Activated CD4-positive, alpha-beta T cell treated with anti-CD3 and anti-CD28 coated beads for 24 hours (primary cell): ENCODE results near the gene ANKS1A.

Source experiments
- DNase-seq, 2 donors: peaks; one replicate each; pipeline ENCODE4 v3.0.0-alpha.2; 2020; ENCODE audit warnings: low read depth in 2 of 2

ANKS1A gene

DNA sequence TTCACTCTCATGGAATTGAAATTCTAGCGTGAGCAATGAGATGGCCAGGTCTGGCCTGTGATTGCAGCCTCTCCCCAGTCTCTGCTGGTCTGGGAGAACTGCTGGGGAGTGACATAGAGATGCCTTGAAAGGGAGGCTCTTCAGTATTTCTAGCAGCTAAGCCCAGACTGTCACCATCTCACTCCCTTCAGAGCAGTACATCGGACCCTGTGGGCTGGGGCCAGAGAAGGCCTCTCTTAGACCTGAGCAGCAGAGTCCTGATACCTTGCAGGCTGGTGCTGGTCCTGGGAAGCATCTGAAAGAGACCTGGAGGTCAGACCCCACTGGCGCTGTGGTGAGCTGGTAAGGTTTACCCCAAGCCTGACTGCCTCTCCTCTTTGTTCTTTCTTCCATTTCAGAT is 164.6 kb downstream of the ANKS1A start:
- no peak for DNase-seq

DNA sequence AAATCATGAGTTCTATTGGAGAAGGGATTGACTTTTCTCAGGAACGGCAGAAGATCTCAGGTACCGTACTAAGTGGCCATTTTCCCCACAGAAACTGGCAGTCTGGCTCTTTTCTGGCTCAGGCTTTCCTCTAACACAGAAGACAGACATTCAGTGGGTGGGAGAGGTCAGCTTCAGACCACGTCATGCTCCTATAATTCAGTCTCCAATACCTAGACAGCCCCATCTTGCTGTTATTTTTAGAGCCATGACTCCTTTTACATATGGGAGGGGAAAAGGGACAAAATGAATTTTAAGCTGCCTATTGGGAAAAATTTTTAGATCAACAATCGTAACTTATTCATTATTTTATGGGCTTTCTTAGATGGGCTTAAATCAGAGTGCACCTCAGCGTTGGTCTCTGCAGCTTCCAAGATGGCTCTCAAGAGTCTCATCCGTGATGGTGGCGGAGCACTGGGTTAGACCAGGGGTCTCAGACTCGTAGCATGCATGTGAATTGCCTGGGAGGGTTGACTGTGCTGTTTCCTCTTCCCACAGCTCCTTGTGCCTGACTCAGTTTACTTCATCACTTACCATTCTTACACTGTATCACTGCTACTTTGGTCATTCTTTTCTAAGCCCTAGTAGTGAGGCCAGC is 165.2 kb downstream of the ANKS1A start:
- DNase-seq = no peak

DNA sequence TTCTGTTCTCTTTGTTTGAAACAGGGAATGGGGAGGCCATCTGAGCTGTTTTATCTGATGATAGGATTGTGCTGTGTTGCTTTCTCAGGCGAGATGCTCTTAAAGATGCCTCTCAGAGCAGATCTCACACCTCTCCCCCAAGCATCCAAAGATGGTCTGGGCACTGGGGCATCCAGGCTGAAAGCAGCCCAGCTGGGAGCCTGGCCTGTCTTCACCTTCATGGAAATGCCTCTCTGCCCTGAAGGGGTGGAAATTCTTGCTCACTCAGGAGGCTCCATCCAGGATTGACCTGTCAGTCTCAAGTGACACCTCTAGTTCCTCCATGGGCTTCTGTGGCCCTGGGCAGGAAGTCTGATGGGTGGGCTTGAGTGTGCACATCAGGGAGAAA is 165.7 kb downstream of the ANKS1A start:
- DNase-seq = no peak

DNA sequence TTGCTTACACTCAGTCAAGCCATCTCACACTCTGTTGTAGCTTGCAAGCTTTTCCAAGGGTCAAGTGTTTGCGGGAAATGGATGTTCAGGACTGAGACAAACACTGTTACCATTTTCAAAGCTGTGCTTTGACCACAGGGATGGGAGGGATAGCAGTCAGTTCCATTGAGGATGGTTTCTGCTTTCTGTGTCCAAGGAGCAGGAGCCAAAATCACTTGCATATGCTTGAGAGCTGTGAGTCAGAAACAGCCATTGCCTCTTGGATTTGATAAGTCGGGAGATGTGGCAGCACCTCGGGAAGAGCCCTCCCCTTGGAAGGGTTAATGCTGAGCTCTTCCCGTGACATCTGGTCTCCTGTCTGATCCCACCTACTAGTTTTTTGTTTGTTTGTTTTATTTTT is 166.8 kb downstream of the ANKS1A start:
- no peak for DNase-seq

DNA sequence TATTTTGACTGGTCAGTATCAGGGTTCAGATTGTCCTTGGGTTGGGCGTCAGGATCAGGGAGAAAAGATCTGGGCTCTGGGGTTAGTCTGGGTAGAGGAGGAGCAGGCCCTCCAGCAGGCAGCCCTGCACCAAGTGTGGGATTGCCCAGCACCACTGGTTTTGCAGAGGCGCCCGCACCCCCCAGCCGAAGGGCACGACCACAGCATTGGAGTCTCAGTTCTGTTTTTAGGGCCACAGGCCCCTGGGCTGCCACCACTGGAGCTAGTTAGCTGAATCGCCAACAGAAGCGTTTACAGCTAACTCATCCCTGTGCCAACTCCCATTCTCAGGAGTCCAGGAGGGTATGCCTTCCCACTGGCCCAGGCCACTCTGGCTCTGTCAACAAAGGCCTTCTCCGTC is 167.9 kb downstream of the ANKS1A start:
- no peak for DNase-seq

DNA sequence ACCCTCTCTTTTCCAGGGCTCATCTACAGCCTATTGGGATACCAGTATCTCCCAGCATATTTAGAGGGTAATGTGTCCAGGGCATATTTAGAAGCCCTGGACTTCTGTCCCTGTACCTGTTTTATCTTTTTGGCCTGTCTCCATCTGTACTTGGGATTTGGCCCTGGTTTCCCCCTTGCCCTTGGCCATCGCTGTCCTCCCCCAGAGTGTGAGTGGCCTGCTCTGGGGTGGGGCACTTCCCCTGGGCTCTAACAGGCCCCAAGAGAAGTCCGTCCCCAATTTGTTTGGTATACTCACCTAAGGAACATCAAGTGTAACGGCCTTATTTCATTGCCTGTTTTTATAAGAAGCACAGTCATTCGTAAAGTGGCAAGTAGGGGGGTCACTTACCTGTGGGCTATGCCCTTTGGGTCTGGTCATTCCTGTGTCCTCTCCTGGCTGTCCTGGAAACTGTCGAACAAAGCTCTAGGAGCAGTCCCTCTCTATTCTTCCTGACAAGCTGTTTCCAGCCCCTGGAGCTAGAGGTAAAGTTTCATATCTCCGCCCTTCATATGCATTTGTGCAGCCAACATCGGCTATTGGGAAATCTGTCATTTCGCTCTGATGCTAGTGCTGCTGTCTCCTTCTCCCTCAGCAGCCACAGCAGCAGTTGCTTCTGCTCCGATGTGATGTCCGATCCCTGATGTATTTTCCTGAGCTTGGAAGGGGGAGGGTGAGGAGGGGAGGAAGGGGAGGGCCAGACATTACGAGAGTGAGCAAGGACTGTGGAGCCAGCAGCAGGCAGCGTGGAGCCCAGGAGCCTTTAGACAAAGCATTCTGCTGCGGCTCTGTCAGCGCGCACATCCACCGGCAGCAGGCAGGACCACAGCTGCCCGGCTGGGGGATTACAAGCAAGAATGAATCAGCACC is 168.6 kb downstream of the ANKS1A start:
- no peak for DNase-seq

DNA sequence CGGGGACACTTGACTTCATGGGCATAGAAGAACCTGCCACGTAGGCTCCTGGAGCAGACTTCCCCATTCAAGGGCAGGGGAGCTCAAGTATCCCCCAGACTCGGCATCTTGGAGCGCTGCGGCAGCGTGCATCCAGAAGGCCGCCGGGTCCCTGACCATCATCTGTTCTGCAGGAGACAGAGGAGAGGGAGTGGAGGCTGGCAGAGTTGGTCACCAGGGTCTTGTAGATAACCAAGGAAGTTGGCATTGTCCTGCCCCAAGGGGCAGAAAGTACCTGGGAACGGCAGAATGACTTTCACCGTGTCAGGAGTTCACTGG is 169.3 kb downstream of the ANKS1A start:
- DNase-seq = no peak

DNA sequence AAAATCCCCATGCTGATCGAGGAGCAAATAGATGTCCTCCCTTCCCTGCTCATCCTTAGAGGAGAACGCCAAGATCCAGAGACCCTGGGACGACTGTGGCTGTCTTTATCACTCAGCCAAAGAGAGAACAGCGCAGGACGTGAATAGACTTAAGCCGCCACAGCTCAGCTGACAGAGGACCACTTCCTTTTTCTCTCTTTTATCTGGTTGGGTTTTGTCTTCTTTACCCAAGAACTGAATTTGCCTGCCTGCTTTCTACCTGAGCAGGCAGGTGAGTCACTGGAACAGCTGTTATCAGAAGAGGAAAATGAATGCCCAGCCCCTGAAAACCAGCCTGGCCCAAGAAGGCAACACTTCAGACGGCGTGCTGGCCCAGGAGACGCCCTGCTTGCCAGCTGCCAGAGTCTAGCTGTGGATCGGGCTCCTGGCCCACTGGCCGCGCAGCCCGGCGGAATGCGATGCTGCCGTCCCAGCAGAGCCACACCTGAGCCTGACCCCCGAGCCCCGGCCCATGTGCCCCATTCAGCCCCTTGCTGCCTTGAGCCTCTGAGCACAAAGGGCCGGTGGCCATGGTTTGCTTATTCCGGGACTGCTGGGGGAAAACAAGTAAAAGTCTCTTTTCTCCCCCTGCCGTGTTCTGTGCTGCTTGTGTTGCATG is 169.9 kb downstream of the ANKS1A start:
- no peak for DNase-seq

DNA sequence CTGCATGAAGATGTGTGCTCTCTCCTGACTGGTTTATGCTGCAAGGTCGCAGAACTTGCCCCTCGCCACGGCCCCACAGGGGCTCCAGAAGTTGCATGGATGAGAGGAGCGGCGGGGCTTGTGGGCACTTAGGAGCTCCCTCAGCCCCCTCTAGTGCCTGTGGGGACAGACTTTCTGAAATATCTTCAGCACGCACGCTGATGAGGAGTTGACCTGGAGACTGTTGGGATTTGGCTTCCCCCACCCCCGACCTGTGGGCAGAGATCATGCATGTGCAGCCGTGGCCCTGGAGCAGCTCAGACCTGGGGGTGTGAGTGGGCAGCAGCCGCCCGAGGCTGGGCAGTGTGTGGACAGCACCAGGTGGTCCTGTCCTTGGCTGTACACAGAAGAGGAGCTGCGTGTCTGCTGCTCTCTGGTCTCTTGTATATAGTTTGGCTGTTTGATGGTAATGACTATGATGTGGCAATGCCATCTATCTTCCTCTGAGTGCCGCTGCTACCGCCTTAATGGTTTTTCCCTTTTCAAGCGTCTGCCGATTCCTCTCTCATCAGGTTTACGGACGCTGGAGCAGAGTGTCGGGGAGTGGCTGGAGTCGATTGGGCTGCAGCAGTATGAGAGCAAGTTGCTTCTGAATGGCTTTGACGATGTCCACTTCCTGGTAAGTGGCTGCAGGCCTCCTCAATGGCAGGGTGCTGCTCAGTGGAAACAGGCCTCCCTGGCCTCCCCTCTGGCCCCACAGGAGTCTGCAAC is 170.7 kb downstream of the ANKS1A start:
- DNase-seq = no peak

DNA sequence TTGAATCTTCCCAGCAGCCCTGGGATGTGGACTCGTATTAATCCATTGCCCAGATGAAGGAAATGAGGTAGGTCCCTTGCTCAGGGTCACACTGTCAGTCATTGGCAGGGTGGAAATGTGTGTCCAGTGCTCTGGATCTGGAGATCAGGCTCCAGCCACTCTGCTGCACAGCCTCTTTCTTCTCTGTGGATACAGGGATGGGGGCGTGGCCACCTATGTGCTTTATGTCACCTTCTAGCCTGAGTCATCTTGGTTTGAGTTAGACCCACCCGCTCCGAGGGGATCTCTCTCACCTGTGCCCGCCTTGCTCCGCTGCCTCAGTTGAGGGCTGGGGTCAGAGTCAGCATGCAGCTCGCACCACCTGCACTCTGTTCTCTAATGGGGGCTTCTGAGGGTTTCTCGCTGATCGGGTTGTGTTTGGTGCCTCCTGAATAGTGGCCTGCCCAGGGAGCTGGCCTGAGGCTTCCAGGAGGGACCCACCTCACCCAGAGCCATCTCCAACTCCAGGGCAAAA is 172.1 kb downstream of the ANKS1A start:
- DNase-seq = no peak

DNA sequence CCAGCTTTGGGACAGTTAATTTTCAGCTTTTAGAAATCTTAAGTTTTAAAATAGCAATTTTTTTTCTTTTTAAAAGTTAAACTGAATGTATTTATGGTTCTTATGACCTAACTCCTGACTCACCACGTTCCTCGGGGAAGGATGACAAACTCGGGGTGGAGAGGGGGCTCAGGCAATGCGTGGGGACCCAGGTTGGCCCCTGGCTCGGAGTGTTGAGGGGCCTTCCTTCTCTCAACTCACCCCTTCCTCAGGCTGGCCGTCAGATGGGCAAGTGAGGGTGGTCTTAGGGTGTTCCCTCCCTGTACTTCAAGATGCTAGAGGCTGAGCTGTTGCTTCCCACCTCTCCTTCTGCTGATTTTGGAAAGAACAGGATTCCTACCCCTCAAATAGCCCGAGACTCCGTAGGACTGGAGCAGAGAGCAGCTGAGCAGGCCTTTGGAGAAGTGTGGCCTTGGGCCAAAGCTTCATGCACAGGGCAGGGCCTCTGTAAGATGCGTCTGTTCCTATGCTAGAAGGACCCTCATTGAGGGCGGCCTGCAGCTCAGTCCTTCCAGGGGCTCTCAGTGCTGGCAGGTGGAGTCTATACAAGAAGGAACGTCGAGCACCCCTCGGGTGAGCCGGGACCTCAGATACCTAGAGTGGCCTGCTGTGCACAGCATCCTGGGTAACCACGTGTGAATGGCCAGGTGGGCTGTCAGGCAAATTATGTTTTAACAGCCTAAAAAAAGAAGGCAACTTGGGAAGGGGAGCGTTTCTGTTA is 172.8 kb downstream of the ANKS1A start:
- DNase-seq = no peak

DNA sequence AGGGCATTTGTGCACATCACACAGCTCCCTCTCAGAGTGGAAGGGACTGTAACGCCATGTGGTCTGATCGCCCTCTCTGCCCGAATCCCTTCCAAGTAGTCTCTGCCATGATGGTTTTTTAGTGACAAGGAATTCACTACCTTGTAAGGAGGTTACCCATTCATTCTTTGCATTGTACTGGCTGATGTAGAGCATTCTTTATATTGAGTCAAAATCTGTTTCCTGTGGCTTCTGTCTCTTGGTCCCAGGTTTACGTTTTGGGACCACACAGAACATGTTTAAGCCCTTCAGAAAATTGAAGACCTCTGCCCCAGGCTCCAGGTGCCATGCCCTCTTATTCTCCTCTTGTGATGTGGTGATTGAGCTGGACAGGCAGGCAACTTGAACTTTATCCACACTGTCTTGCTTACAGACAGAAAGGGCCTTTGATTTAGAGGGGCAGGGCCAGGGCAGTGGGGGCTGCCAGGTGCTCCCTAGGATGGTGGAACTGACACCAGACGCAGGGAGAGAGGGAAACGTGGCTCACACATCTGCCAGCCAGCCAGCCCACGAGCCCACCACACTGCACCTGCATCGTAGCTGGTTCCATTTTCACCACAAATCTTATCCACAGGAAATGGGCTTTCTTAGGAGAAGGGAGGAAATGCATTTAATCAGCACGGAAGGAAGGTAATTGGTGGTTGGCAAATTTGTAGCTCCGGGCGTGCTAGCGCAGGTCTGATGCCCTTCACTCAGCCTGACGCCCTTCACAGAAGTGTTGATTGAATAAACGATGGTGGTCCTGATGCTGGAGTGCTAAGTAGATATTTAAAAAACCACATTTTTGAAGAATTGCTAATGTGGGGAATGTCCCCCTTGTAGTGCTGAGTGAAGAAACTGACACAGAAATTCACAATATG is 173.9 kb downstream of the ANKS1A start:
- DNase-seq = no peak

DNA sequence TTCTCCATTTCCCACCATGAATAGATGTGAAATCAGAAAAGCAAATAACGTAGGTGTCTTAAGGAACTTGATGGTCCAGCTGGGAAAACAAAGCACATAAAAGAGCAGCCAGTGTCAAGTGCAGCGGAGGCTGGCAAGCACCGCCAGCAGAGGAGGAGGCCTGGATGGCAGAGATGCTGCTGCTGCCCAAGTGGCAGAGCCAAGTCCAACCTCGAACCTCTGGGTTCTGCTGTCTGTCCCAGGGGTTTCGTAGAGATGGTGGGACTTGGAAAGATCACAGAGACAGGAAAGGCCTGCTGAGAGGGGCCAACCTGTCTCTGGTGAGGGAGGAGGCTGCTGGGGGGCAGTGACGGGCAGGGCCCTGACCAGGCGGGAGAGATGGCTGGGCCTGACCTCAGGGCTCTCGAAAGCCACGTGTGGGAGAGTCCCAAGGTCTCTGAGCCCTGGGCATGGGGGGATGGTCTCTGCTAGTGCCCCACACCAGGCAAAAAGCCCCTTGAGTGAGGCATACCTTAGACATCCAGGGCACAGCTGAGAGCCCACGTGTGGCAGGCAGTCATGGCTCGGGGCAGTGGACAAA is 174.7 kb downstream of the ANKS1A start:
- no peak for DNase-seq

DNA sequence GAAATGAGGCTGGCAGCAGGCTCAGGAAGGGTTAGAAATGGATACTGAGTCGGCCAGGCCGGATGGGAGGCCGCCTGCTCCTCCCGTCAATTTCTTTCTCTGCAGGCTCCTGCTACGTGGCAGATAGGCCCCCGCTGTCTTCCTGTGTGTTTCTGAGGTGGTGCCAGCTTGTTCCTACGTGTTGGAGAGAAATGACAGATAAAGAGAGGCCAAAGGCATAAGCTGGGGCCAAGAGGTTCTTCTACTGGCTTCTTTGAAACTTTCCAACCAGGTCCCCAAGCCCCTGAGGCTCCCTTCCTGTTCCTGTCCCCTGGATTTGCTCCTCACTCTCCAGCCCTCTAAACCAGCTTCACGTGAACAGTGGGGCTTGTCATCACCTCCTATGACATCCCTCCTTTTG is 175.2 kb downstream of the ANKS1A start:
- DNase-seq = no peak

DNA sequence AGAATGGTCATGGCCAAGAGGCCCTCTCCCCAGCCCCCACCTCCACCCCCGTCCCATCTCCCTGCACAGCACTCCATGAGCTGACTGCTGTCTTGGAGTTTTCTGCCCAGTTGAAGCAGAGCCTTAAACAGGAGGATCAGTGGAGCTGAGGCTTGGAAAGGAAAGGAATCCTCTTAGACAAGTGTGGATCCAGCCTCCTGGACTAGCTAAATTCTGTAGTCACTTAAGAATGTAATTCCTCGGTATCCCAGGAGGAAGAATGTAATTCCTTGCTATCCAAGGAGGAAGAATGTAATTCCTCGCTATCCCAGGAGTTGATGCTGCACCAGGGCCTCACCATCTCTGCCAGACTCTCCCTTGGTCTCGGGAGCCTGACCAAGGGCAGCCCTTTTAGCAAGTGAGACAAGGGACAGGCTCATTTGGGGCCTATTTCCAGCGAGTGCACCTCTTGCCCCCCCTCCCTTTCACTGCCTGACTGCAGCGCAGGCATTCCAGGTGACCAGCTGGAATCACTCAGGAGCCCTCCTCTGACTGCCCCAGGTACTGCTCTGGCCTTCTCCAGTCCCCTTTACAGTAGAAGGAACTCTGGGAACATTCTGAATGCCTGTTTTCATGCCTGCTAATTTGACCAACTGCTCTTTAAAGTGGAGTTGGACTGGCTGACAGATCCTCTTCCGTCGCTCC is 175.8 kb downstream of the ANKS1A start:
- no peak for DNase-seq

DNA sequence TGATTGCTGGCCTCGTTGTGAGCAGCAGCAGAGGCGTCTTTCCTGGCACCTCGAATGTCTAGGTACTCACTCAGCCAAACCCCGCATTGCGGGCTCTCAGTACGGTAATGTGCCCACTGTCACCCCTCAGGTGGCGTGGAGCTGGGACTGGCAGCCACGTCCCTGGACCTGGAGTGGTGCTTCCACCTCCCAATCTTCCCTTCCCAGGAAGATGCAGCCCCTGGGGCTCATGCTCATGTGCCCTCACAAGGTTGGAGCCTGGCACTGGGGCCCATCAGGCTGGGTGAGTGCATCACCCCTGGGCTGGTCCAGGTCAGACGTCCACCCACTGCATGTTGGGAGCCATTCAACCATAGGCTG is 176.4 kb downstream of the ANKS1A start:
- DNase-seq = no peak

DNA sequence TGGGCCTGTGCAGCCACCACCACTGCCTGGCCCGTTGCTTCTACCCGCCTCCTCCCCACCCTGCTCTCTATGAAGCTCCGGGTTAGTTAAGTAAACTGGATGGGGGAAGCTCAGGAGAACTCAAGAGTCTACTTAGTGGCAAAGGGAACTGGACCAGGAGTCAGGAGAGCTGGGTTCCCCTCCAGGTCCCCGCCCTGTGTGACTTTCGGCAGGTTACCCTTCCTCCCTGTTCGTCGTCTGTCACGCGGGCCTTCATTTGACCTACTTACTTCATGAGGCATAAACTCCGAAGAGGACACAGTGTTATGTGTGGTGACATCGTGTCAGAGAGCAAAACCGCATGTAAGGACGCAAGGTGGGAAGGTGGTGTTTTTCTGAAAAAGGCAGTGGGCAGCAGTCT is 176.8 kb downstream of the ANKS1A start:
- DNase-seq = no peak

DNA sequence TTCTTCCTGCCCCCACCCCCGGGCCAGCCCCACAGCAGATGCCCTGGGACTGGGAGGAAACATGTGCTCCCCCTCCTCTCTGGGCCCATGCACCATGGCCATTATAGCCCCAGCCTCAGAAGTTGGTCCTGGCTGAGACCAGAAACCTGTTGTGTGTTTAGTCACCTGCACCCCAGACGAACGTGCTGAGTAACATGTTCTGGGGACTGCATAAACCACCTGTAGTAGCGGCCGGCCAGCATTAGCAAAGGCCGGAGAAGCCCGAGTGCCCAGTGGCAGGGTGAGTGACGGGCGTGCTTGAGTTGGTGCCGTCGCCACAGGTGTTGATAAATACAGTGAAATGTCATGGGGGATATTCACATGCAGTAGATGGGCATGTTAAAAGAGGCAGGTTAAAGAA is 178.2 kb downstream of the ANKS1A start:
- DNase-seq = no peak

DNA sequence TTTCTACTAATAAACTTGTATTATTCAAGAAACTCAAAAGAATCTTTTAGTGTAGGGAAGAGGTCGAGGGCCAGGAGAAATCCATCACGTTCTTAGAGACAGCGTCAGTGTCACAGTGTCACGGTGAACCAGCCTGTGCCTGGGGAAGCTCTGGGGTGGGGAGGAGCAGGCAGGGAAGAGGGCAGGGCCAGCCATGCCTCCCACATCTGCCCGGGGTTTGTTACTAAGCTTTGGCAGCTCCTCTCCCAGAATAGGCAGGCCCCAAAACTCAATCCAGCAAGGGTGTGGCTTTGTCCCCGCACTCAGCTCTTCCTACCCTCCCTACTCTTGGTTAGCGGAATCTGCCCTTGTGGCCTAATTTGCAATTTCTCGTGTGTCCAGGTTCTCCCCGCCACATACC is 179.2 kb downstream of the ANKS1A start:
- DNase-seq = no peak
